KMS-11 (cell line): ENCODE data around the gene OTUB1.

Source experiments
- H2AFZ ChIP-seq: fragments of 200-600 bp; sonication (generic); 2 replicates; pipeline ENCODE4 v1.6.1; 2016; ENCODE audit warnings: antibody characterized with exemption, mixed run types, low read depth
- H3K27ac ChIP-seq: fragments of 200-600 bp; sonication (generic); 2 replicates; pipeline ENCODE4 v1.6.1; 2016; ENCODE audit warnings: mild to moderate bottlenecking, mixed run types
- H3K27me3 ChIP-seq: fragments of 200-600 bp; sonication (generic); 2 replicates; pipeline ENCODE4 v1.6.1; 2017; ENCODE audit warnings: mild to moderate bottlenecking, low read depth, mixed run types, moderate library complexity; ENCODE audit not compliant: insufficient read depth
- H3K36me3 ChIP-seq: fragments of 200-600 bp; sonication (generic); 2 replicates; pipeline ENCODE4 v1.6.1; 2017; ENCODE audit warnings: mild to moderate bottlenecking, mixed run types; ENCODE audit not compliant: insufficient read depth
- H3K4me1 ChIP-seq: fragments of 200-600 bp; sonication (generic); 2 replicates; pipeline ENCODE4 v1.6.1; 2016; ENCODE audit warnings: mild to moderate bottlenecking, low read depth, mixed run types; ENCODE audit not compliant: poor library complexity, severe bottlenecking
- H3K4me2 ChIP-seq: fragments of 200-600 bp; sonication (generic); 2 replicates; pipeline ENCODE4 v1.7.0; 2016; ENCODE audit warnings: mild to moderate bottlenecking, mixed run types
- H3K4me3 ChIP-seq: fragments of 200-600 bp; sonication (generic); IDR thresholded peaks from 2 replicates; pipeline ENCODE4 v1.6.1; 2017; ENCODE audit warnings: low read depth, low read length, mixed read lengths; ENCODE audit not compliant: insufficient read depth
- H3K79me2 ChIP-seq: fragments of 200-600 bp; sonication (generic); 2 replicates; pipeline ENCODE4 v1.6.1; 2016; ENCODE audit warnings: low read depth, mixed run types; ENCODE audit not compliant: insufficient read depth
- H3K9ac ChIP-seq: fragments of 200-600 bp; sonication (generic); 2 replicates; pipeline ENCODE4 v1.6.1; 2016; ENCODE audit warnings: mild to moderate bottlenecking, mixed run types
- H4K20me1 ChIP-seq: fragments of 200-600 bp; sonication (generic); 2 replicates; pipeline ENCODE4 v1.6.1; 2016; ENCODE audit warnings: mild to moderate bottlenecking, mixed run types; ENCODE audit not compliant: insufficient read depth
- CTCF ChIP-seq: fragments of 200-600 bp; sonication (generic); conservative IDR thresholded peaks from 2 replicates; pipeline ENCODE4 v1.6.1; 2017; ENCODE audit warnings: low read depth, mild to moderate bottlenecking, antibody characterized with exemption, low read length, moderate library complexity, mixed read lengths

Gene OTUB1

DNA sequence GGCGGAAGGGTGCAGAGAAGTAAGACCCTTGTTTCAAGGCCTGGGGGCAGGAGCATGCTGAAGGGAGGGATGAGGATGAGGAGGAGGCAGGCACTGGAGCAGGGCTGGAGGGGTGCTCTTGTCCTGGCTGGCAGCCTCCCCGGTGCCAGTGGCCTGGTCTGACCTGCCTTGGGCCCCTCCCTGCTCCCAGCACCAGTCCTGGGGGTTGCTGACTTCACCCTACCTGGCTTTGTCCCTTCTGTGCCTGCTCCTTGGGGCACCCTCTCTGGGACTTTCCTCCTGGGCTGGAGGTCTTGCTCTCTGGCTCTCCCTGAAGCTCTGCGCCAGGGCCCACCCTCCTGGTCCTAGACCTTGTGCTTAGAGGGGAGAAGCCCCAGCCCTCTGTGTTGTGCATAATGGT, 44.8 kb downstream of the OTUB1 start:
- Histone ChIP-seq H3K9ac (no peak overlapping the region), H3K79me2 (no peaks in the 10 kb centered on the region), H3K27me3 (no peaks in the 10 kb centered on the region), H2AFZ (no peak overlapping the region), H4K20me1 (no peaks in the 10 kb centered on the region), H3K4me2 (no peak overlapping the region), H3K4me1 (no peaks in the 10 kb centered on the region), H3K27ac (no peak overlapping the region), H3K4me3 (no peak overlapping the region), H3K36me3 (no peaks in the 10 kb centered on the region)
- no peak for TF ChIP-seq CTCF

DNA sequence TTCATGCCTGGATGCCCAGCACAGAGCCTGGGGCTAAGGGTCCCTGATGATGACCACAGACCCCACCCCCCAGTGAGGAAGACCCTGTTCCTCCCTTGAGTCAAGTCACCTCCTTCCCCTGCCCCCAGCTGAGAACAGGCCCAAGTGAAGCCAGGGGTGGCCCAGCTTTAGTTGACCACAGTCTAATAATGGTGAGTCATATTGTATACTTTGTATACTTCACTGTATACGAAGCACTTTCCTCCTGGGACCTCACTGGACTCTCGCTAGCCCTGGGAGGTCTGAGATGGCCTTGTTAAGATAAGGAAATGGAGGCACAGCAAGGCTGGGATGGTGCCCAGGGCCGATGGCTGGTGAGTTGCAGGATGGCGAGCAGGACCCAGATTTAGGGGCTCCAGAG, 45.8 kb downstream of the OTUB1 start:
- H3K27ac ChIP-seq: no peak overlapping the region

DNA sequence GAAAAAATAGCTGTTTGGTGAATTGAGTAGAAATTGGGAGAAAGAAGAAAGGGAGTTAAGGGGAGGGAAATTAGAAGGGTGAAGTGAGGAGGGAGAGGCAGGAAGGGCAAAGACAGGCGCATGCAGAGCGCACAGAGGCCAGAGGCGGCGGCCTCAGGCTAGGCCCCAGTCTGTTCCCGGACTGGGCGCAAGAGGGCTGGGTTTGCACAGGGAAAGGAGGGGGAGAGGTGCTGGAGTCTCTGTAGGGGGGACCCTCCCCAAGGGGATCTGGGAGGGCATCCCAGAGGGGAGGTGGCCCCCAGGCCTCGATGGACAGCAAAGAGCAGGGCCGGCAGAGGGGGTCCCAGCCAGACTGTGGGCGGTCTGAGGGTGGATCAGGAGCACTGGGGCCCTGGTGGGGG, 48.2 kb downstream of the OTUB1 start:
- Histone ChIP-seq H3K4me2 (no peak overlapping the region), H3K36me3 (no peaks in the 10 kb centered on the region), H3K9ac (no peak overlapping the region), H3K27me3 (no peaks in the 10 kb centered on the region), H3K79me2 (no peaks in the 10 kb centered on the region), H3K4me3 (no peak overlapping the region), H3K27ac (no peak overlapping the region), H2AFZ (no peak overlapping the region), H3K4me1 (no peaks in the 10 kb centered on the region), H4K20me1 (no peaks in the 10 kb centered on the region)
- no peak for TF ChIP-seq CTCF

More for the DNA sequence above, 45.8 kb downstream of the OTUB1 start:
- no peak overlapping the region for H3K9ac ChIP-seq
- H3K4me3 ChIP-seq: no peak overlapping the region
- H3K4me2 ChIP-seq: no peak overlapping the region
- no peaks in the 10 kb centered on the region for H4K20me1 ChIP-seq
- no peaks in the 10 kb centered on the region for H3K36me3 ChIP-seq
- TF ChIP-seq CTCF: no peak
- H2AFZ ChIP-seq: no peak overlapping the region
- H3K27me3 ChIP-seq: no peaks in the 10 kb centered on the region
- H3K4me1 ChIP-seq: no peaks in the 10 kb centered on the region
- H3K79me2 ChIP-seq: no peaks in the 10 kb centered on the region

DNA sequence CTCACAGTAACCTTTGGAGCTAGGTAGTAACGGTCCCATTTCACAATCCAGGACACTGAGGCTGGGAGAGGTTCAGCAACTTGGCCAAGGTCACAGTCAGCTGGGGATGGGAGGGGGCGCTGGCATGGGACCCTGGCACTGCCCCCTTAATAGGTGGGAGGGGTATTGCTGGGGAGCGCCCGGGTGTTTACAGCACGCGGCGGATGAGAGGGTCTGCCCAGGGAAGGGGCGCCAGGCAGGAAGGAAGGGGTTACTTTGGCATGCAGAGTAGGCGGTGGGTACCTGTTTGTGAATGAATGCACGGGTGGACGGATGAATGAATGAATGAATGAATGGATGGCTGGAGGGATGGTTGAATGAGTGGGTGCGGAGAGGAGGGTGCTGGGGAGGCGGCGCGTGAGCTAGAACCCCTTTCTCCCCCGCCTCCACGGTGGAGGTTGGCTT, 48.9 kb downstream of the OTUB1 start:
- no peak overlapping the region for H3K4me3 ChIP-seq
- no peak overlapping the region for H3K4me2 ChIP-seq
- H3K4me1 ChIP-seq: no peaks in the 10 kb centered on the region
- H3K79me2 ChIP-seq: no peaks in the 10 kb centered on the region
- no peaks in the 10 kb centered on the region for H3K36me3 ChIP-seq
- H3K9ac ChIP-seq: no peak overlapping the region
- H4K20me1 ChIP-seq: no peaks in the 10 kb centered on the region
- no peak overlapping the region for H3K27ac ChIP-seq
- no peak for TF ChIP-seq CTCF
- no peaks in the 10 kb centered on the region for H3K27me3 ChIP-seq
- H2AFZ ChIP-seq: no peak overlapping the region

DNA sequence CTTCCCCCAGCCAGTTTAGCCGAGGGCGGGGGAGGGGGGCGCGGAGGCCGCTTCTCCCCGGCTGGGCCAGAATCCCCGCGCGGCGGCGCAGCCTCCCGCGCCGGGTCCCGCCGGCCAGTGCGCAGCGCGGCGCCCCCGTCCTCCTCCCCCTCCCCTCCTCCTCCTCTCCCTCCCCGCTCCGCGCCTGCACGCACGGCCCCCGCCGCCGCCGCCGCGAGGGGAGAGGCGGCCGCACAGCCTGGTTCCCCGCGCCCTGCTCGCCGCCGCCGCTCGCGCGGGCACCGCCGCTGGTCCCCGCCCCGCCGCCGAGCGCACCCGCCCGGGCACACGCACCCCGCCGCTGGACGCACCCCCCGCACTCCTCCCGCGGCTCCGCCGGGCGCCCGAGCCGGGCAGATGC, 49.3 kb downstream of the OTUB1 start, which contains the start of gene FLRT1:
FLRT1 (plus strand) TSS at position 356 of the 400 bp plus-strand sequence. CDS start 80,337 bp downstream, outside the sequence.
- H3K4me3 ChIP-seq: no peak within 1 kb of the TSS
- H3K27ac ChIP-seq: no peak within 1 kb of the TSS
- no peaks in the 10 kb centered on the region for H3K36me3 ChIP-seq
- no peak within 1 kb of the TSS for H3K9ac ChIP-seq
- TF ChIP-seq CTCF: no peak
- no peaks in the 10 kb centered on the region for H4K20me1 ChIP-seq
- H3K4me1 ChIP-seq: no peaks in the 10 kb centered on the region
- no peaks in the 10 kb centered on the region for H3K27me3 ChIP-seq
- H3K4me2 ChIP-seq: no peak within 1 kb of the TSS
- H3K79me2 ChIP-seq: no peaks in the 10 kb centered on the region
- no peak within 1 kb of the TSS for H2AFZ ChIP-seq
